HG02943 (cell line): ENCODE results near the gene TTC3.
"Not testable (repeated sequence)": the region's sequence is repeated elsewhere in the genome, so short reads cannot be mapped to it uniquely, and the experiment has no call there.

Experiments used
- ATAC-seq: cut with Tn5 transposase; IDR thresholded peaks from one replicate; pipeline ENCODE4 v1.9.1; 2021; ENCODE audit warnings: mild to moderate bottlenecking, low read depth, moderate library complexity; ENCODE audit not compliant: unreplicated experiment

TTC3 gene

GRCh38 chr21:37085726-37086125, 12.7 kb downstream of the TTC3 start:
- ATAC-seq = no peak

DNA sequence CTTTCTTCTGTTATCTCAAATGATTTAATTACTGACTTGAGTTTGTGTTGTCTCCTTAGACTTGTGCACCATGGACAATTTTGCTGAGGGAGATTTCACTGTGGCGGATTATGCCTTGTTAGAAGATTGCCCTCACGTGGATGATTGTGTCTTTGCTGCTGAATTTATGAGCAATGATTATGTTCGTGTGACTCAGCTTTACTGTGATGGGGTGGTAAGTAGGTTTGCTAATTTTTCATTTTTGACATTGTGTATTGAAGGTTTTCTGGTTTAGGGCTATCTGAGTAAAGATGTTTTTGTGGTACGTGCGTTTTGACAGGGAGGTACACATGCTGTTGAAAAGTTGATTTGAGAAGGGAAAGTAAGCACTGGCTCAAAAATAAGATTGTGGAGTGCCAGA, 14.1 kb downstream of the TTC3 start:
- no peak for ATAC-seq

GRCh38 chr21:37088186-37088735, 15.2 kb downstream of the TTC3 start:
- no peak for ATAC-seq

DNA sequence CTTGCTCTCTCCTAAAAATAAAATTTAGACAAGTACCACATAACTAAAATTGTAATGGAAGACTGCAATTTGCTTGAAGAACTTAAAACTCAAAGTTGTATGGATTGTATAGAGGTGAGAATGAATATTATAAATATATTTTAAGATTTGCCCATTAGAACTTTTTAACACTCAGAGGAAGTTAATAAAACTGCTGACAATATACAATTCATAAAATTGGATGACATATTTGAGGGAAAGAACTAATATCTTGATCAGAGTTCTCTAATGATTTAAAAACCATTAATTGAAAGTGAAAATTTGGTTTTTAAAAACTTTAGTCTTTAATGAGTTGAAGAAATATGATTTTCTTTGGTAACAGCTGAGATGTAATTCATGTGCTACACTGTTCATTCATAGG, 20.9 kb downstream of the TTC3 start:
- no peak for ATAC-seq

GRCh38 chr21:37095821-37096220, 22.8 kb downstream of the TTC3 start:
- no peak for ATAC-seq

DNA sequence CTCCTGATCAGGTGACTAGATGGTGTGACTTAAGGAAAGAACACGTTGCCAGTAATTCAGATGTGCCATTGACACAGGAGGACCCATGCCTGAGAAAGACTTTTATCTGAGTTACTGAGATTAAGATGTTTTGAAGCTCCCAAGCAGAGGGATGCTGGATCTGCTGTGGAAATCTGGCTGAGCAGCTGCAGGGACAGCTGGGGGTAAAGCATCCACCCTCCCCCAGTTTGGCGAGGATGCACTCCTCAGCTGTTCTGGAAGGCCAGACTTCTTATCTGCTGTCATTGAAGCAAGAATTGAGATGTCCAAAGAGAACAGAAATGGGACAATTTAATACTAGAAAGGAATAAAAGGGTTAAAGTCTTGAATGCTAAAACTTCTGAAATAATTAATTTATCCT, 25.7 kb downstream of the TTC3 start:
- no peak for ATAC-seq

- no peak for ATAC-seq
Observed at GRCh38 chr21:37100316-37100715, 27.3 kb downstream of the TTC3 start.

DNA sequence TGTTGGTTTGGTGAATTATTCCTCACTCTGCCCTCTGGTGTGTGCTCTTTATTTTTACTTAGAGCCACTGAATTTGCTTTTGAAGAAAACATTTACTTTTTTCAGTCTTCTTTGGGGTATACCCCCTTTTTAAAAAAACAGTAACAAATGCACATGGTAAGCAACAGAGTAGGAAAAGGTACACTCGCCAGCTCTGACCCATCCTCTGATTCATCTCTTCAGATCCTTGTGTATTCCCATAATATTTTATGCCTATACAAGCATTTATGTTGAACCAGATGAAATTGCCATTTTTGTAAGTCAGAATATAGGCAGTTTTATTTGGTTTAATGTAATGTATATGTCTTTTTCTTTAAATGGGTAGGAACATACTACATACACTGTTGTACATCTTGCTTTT, 28.3 kb downstream of the TTC3 start:
- ATAC-seq = no peak

GRCh38 chr21:37102746-37103145, 29.7 kb downstream of the TTC3 start:
- ATAC-seq = not testable (repeated sequence)

GRCh38 chr21:37106998-37107397, 33.9 kb downstream of the TTC3 start:
- no peak for ATAC-seq

DNA sequence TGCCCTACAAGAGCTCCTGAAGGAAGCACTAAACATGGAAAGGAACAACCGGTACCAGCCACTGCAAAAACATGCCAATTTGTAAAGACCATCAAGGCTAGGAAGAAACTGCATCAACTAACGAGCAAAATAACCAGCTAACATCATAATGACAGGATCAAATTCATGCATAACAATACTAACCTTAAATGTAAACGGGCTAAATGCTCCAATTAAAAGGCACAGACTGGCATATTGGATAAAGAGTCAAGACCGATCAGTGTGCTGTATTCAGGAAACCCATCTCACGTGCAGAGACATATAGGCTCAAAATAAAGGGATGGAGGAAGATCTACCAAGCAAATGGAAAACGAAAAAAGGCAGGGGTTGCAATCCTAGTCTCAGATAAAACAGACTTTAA, 38.0 kb downstream of the TTC3 start:
- ATAC-seq = not testable (repeated sequence)

- not testable (repeated sequence) for ATAC-seq
Observed at GRCh38 chr21:37114301-37114700, 41.2 kb downstream of the TTC3 start.

- ATAC-seq = not testable (repeated sequence)
Observed at GRCh38 chr21:37116459-37116858, 43.4 kb downstream of the TTC3 start.

- no peak for ATAC-seq
Observed at GRCh38 chr21:37117204-37117603, 44.1 kb downstream of the TTC3 start.

- no peak for ATAC-seq
Observed at GRCh38 chr21:37118187-37118826, 45.3 kb downstream of the TTC3 start.

DNA sequence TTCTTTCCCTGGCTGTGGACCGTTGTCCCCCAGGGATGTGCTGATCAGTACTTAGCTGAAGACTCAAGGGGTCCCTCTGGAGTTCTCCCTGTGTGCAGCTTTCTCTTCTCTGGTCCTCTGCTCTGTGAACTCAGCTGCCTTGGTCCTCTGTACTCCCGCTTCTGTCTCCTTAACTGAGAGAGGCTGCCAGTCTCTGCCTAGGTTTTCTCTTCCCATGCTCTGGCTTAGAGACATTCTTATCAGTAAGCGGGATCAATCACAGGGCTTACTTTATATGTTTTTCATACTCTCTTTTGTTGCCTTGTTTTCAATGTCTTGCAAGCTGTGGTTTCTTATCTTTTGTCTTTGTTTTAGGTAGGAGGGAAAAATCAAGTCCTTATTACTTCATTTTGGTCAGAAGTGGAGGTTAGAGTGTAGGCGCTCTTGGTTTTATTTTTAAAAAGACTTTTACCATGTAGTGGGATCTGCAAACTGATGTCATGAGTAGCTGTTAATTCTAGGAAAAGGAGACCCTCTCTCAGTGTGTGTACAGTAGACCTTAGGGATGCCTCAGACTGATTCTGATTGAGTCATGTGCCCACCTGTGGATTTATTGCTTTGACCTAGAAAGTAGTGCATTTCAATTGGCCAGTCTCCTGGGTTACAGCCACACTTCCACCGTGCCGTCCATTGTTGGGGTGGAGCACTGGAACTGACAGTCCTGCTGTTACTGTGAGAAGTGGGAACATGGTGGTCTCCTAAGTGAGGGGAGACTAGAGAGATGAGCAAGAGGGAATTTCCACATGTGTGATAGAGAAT, 46.6 kb downstream of the TTC3 start:
- ATAC-seq = no peak

- no peak for ATAC-seq
Observed at GRCh38 chr21:37128076-37128475, 55.0 kb downstream of the TTC3 start.

- no peak for ATAC-seq
Observed at GRCh38 chr21:37130971-37131370, 57.9 kb downstream of the TTC3 start.

- no peak for ATAC-seq
Observed at GRCh38 chr21:37136261-37136660, 63.2 kb downstream of the TTC3 start.

DNA sequence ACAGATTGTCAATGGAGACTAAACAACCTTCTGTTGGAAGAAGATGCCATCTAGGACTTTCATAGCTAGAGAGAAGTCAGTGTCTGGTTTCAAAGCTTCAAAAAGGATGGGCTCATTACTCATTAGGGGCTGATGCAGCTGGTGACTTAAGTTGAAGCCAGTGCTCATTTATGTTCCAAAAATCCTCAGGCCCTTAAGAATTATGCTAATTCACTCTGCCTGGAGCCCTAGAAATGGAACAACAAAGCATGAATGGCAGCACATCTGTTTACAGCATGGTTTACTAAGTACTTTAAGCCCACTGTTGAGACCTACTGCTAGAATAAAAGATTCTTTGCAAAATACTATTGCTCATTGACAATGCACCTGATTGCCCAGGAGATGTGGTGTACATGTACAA, 63.7 kb downstream of the TTC3 start:
- no peak for ATAC-seq

- no peak for ATAC-seq
Observed at GRCh38 chr21:37139154-37139553, 66.1 kb downstream of the TTC3 start.

DNA sequence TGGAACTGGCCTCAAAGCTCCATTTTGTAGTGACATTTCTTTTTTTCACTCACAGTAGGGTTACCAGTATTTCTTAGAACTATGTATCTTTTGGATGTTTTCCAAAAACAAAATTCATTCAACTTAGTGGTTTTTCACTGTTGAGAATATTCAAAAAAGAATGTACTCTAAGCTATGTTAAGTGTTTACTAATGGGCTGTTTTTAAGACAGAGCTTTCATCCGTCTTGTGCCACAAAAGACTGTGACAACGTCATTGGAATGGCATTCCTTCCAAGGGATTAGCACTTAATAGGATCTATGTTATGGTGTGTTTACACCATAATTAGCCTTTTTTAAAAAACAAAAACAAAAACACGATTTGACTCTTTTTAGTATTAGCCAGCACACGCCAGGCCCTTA, 66.8 kb downstream of the TTC3 start:
- ATAC-seq = no peak
